H9 (cell line): ENCODE results near the gene CD28. TPM values are rescaled to one million over a fixed set of nuclear protein-coding genes. Genes with fewer than 3 reads are reported as not detected.

ENCODE experiments used
- DNase-seq: peaks from one replicate; pipeline ENCODE4 v3.0.0-alpha.2; 2017
- H2AFZ ChIP-seq: one replicate; pipeline ENCODE4 v1.6.1; 2013; ENCODE audit warnings: mild to moderate bottlenecking, low read length, control low read depth, moderate library complexity
- H2AK5ac ChIP-seq: 2 replicates; pipeline ENCODE4 v1.6.1; 2013; ENCODE audit warnings: low read length, control low read depth, mixed read lengths; ENCODE audit not compliant: insufficient read length
- H2BK120ac ChIP-seq: one replicate; pipeline ENCODE4 v1.6.1; 2013; ENCODE audit warnings: low read depth, mild to moderate bottlenecking, low read length, control low read depth, inconsistent platforms; ENCODE audit not compliant: poor library complexity, severe bottlenecking
- H2BK12ac ChIP-seq: 2 replicates; pipeline ENCODE4 v1.6.1; 2013; ENCODE audit warnings: low read length, control low read depth, mixed read lengths, low read depth; ENCODE audit not compliant: insufficient read length
- H2BK15ac ChIP-seq: 2 replicates; pipeline ENCODE4 v1.6.1; 2013; ENCODE audit warnings: low read depth, low read length, control low read depth
- H2BK20ac ChIP-seq: one replicate; pipeline ENCODE4 v1.6.1; 2013; ENCODE audit warnings: low read depth, mild to moderate bottlenecking, low read length, control low read depth, inconsistent platforms; ENCODE audit not compliant: poor library complexity, severe bottlenecking
- H2BK5ac ChIP-seq: 2 replicates; pipeline ENCODE4 v1.6.1; 2013; ENCODE audit warnings: low read length, control low read depth, mixed read lengths; ENCODE audit not compliant: insufficient read length
- H3K14ac ChIP-seq: 2 replicates; pipeline ENCODE4 v1.6.1; 2013; ENCODE audit warnings: low read length, control low read depth; ENCODE audit not compliant: insufficient read depth
- H3K18ac ChIP-seq: 2 replicates; pipeline ENCODE4 v1.6.1; 2013; ENCODE audit warnings: low read depth, mild to moderate bottlenecking, mixed read lengths, low read length, control low read depth; ENCODE audit not compliant: insufficient read length
- H3K23ac ChIP-seq: 2 replicates; pipeline ENCODE4 v1.6.1; 2013; ENCODE audit warnings: low read length, control low read depth, mixed read lengths, low read depth; ENCODE audit not compliant: insufficient read length
- H3K23me2 ChIP-seq: 2 replicates; pipeline ENCODE4 v1.6.1; 2013; ENCODE audit warnings: low read depth, mild to moderate bottlenecking, mixed read lengths, low read length, control low read depth; ENCODE audit not compliant: insufficient read length, poor library complexity, severe bottlenecking
- H3K27ac ChIP-seq: 2 replicates; pipeline ENCODE4 v1.5.1; 2013; ENCODE audit warnings: low read length, control low read depth, mixed read lengths, low read depth; ENCODE audit not compliant: insufficient read length
- H3K27me3 ChIP-seq: 2 replicates; pipeline ENCODE4 v1.6.1; 2013; ENCODE audit warnings: low read length, control low read depth, inconsistent platforms; ENCODE audit not compliant: insufficient read depth
- H3K4ac ChIP-seq: 2 replicates; pipeline ENCODE4 v1.6.1; 2013; ENCODE audit warnings: low read depth, mild to moderate bottlenecking, control low read depth, inconsistent platforms, low read length, moderate library complexity
- H3K4me1 ChIP-seq: 2 replicates; pipeline ENCODE4 v1.6.1; 2013; ENCODE audit warnings: low read length, control low read depth, inconsistent platforms; ENCODE audit not compliant: insufficient read depth
- H3K4me2 ChIP-seq: 2 replicates; pipeline ENCODE4 v1.6.1; 2013; ENCODE audit warnings: low read length, control low read depth, mixed read lengths; ENCODE audit not compliant: insufficient read length, insufficient read depth
- H3K56ac ChIP-seq: 2 replicates; pipeline ENCODE4 v1.6.1; 2013; ENCODE audit warnings: low read depth, mild to moderate bottlenecking, mixed read lengths, low read length, control low read depth; ENCODE audit not compliant: insufficient read length
- H3K79me1 ChIP-seq: 2 replicates; pipeline ENCODE4 v1.6.1; 2013; ENCODE audit warnings: low read depth, mild to moderate bottlenecking, moderate library complexity, low read length, control low read depth, inconsistent platforms; ENCODE audit not compliant: insufficient read depth, poor library complexity, severe bottlenecking
- H3K79me2 ChIP-seq: 2 replicates; pipeline ENCODE4 v1.6.1; 2013; ENCODE audit warnings: low read length, control low read depth, inconsistent platforms; ENCODE audit not compliant: insufficient read depth
- H3K9ac ChIP-seq: 2 replicates; pipeline ENCODE4 v1.6.1; 2013; ENCODE audit warnings: low read length, control low read depth, mixed read lengths; ENCODE audit not compliant: insufficient read length; ENCODE audit errors: extremely low read depth
- H3K9me3 ChIP-seq: one replicate; pipeline ENCODE4 v1.6.1; 2013; ENCODE audit warnings: low read depth, low read length, inconsistent platforms; ENCODE audit not compliant: control insufficient read depth
- H3T11ph ChIP-seq: one replicate; pipeline ENCODE4 v1.6.1; 2013; ENCODE audit warnings: mild to moderate bottlenecking, low read length, control low read depth, inconsistent platforms
- H4K20me1 ChIP-seq: one replicate; pipeline ENCODE4 v1.6.1; 2013; ENCODE audit not compliant: control insufficient read depth, insufficient read length, insufficient read depth
- H4K5ac ChIP-seq: 2 replicates; pipeline ENCODE4 v1.6.1; 2013; ENCODE audit warnings: low read depth, mild to moderate bottlenecking, mixed read lengths, low read length, control low read depth; ENCODE audit not compliant: insufficient read length
- H4K8ac ChIP-seq: replicated peaks from 2 replicates; pipeline ENCODE4 v1.6.1; 2013; ENCODE audit warnings: low read length, control low read depth, mixed read lengths, low read depth; ENCODE audit not compliant: insufficient read length
- H4K91ac ChIP-seq: 2 replicates; pipeline ENCODE4 v1.6.1; 2013; ENCODE audit warnings: low read depth, mild to moderate bottlenecking, moderate library complexity, mixed read lengths, low read length, control low read depth; ENCODE audit not compliant: insufficient read length
- H3K27ac Mint-ChIP-seq, 3 experiments: 2 replicates in 2 of 3; 3 replicates in 1 of 3; pipeline ENCODE4 v1.8.0; 2020 to 2021; ENCODE audit warnings: mixed read lengths in 3 of 3, mild to moderate bottlenecking in 1 of 3, moderate library complexity in 1 of 3
- H3K27me3 Mint-ChIP-seq: 2 replicates; pipeline ENCODE4 v1.8.0; 2021; ENCODE audit warnings: low read depth, mild to moderate bottlenecking, moderate library complexity, mixed read lengths
- H3K36me3 Mint-ChIP-seq, 3 experiments: 2 replicates in 2 of 3; 3 replicates in 1 of 3; pipeline ENCODE4 v1.8.0; 2020 to 2021; ENCODE audit warnings: low read depth in 3 of 3, mixed read lengths in 3 of 3; ENCODE audit not compliant: insufficient read depth in 1 of 3
- H3K4me1 Mint-ChIP-seq, 2 experiments: 2 replicates each; pipeline ENCODE4 v1.8.0; 2020; ENCODE audit warnings: mixed read lengths in 2 of 2
- H3K4me3 Mint-ChIP-seq, 2 experiments: 2 replicates in 1 of 2; 3 replicates in 1 of 2; pipeline ENCODE4 v1.8.0; 2020 to 2021; ENCODE audit warnings: mild to moderate bottlenecking in 2 of 2, mixed read lengths in 2 of 2, moderate library complexity in 1 of 2
- H3K9me3 Mint-ChIP-seq, 2 experiments: 2 replicates in 1 of 2; 3 replicates in 1 of 2; pipeline ENCODE4 v1.8.0; 2020; ENCODE audit warnings: mild to moderate bottlenecking in 2 of 2, mixed read lengths in 2 of 2, moderate library complexity in 1 of 2
- WGBS: extraction: QIAGEN DNeasy Blood & Tissue Kit; methylation state at CpG from one replicate; pipeline ENCODE4 v1.1.7; 2013; ENCODE audit warnings: missing lambda C conversion rate, low lambda C conversion rate, mixed read lengths; ENCODE audit not compliant: insufficient read length; ENCODE audit errors: extremely low coverage; 5-methylcytosine and 5-hydroxymethylcytosine counted together
- total RNA-seq: library from RNA; stranded (reverse); gene quantifications from 2 replicates; pipeline ENCODE4 v1.2.1, GENCODE V29; 2021
- TF ChIP-seq, protein P1 (sequence below): fragments of 200-600 bp; sonication (generic); conservative IDR thresholded peaks from 3 replicates; pipeline ENCODE4 v1.8.0; 2021; ENCODE audit warnings: antibody characterized with exemption, mild to moderate bottlenecking

The CD28 gene
- total RNA-seq, 1 experiment from 2014 or later = not detected

DNA sequence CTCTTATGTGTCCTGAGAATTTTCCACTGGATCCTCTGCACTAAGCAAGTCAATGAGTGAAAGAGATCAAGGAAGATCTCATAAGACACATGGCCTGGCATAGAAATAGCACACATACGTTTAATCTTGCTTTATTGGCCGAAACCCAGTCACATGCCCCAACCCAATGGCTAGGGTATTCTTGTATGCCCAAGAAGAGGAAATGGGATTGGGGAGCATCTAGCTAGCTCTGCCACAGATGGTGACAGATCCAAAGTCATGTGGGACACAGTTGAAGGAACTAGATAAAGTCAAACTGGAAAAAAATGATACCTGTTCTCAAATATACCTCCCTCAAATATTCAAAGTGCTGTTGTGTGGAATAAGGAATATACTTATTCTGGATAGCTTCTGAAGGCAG is 74.7 kb downstream of the CD28 start:
- no peak for DNase-seq
- H3K4ac ChIP-seq = no peak overlapping the region
- TF ChIP-seq, protein P1, sequence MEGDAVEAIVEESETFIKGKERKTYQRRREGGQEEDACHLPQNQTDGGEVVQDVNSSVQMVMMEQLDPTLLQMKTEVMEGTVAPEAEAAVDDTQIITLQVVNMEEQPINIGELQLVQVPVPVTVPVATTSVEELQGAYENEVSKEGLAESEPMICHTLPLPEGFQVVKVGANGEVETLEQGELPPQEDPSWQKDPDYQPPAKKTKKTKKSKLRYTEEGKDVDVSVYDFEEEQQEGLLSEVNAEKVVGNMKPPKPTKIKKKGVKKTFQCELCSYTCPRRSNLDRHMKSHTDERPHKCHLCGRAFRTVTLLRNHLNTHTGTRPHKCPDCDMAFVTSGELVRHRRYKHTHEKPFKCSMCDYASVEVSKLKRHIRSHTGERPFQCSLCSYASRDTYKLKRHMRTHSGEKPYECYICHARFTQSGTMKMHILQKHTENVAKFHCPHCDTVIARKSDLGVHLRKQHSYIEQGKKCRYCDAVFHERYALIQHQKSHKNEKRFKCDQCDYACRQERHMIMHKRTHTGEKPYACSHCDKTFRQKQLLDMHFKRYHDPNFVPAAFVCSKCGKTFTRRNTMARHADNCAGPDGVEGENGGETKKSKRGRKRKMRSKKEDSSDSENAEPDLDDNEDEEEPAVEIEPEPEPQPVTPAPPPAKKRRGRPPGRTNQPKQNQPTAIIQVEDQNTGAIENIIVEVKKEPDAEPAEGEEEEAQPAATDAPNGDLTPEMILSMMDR = no peak
- H3K27ac ChIP-seq = no peak overlapping the region
- H4K91ac ChIP-seq = no peak overlapping the region
- H3K79me2 ChIP-seq = no peaks in the 10 kb centered on the region
- no peak overlapping the region for H3K56ac ChIP-seq
- no peak overlapping the region for H2BK20ac ChIP-seq
- H3K27me3 ChIP-seq = no peaks in the 10 kb centered on the region
- no peak overlapping the region for H2BK15ac ChIP-seq
- H3K79me1 ChIP-seq = no peaks in the 10 kb centered on the region
- H2AK5ac ChIP-seq = no peak overlapping the region
- H3K36me3 Mint-ChIP-seq = peaks cover 2 to 4% (median 3%) of the 10 kb centered on the region in 3 experiments; a peak in 4 of 7 replicates
- H2BK12ac ChIP-seq = no peak overlapping the region
- peaks cover 0 to 2% of the 10 kb centered on the region in 2 experiments; a peak in 2 of 4 replicates for H3K4me1 Mint-ChIP-seq
- H3K23me2 ChIP-seq = no peaks in the 10 kb centered on the region
- WGBS = no CpG with 5 or more reads among the region's 2 CpGs
- no peak overlapping the region for H3K4me2 ChIP-seq
- no peak overlapping the region for H3K23ac ChIP-seq
- no peak overlapping the region for H3K27ac Mint-ChIP-seq
- no peaks in the 10 kb centered on the region for H3K9me3 ChIP-seq
- no peak overlapping the region for H4K8ac ChIP-seq
- H3K14ac ChIP-seq = no peak overlapping the region
- H2BK5ac ChIP-seq = no peak overlapping the region
- no peak overlapping the region for H2BK120ac ChIP-seq
- no peak overlapping the region for H4K5ac ChIP-seq
- H4K20me1 ChIP-seq = no peaks in the 10 kb centered on the region
- no peak overlapping the region for H3T11ph ChIP-seq
- H3K27me3 Mint-ChIP-seq = no peaks in the 10 kb centered on the region
- no peak overlapping the region for H2AFZ ChIP-seq
- H3K9ac ChIP-seq = no peak overlapping the region
- no peak overlapping the region for H3K18ac ChIP-seq
- no peak overlapping the region; a peak in 1 of 5 replicates for H3K4me3 Mint-ChIP-seq
- H3K9me3 Mint-ChIP-seq = peaks cover 2 to 5% of the 10 kb centered on the region in 2 experiments; a peak in 1 of 5 replicates
- no peaks in the 10 kb centered on the region for H3K4me1 ChIP-seq
